NCI-H2171 treated with DMSO at 0.1 percent for 48 hours (cell line): ENCODE data around the gene DENND2A.
"Not testable (repeated sequence)": the region's sequence is repeated elsewhere in the genome, so short reads cannot be mapped to it uniquely, and the experiment has no call there.

Experiments used
- DNase-seq: peaks from one replicate; lab custom pipeline; 2025; lab: John Stamatoyannopoulos, UW

Gene DENND2A

GRCh38 chr7:140544388-140544826 lies 96.2 kb downstream of the DENND2A start:
- DNase-seq, result no peak

GRCh38 chr7:140542228-140542603 lies 98.4 kb downstream of the DENND2A start:
- DNase-seq, result no peak

- peak; percentile 100 for DNase-seq
Measured at GRCh38 chr7:140541513-140542227, 98.9 kb downstream of the DENND2A start.

GRCh38 chr7:140541176-140541512 lies 99.5 kb downstream of the DENND2A start:
- no peak for DNase-seq

DNA sequence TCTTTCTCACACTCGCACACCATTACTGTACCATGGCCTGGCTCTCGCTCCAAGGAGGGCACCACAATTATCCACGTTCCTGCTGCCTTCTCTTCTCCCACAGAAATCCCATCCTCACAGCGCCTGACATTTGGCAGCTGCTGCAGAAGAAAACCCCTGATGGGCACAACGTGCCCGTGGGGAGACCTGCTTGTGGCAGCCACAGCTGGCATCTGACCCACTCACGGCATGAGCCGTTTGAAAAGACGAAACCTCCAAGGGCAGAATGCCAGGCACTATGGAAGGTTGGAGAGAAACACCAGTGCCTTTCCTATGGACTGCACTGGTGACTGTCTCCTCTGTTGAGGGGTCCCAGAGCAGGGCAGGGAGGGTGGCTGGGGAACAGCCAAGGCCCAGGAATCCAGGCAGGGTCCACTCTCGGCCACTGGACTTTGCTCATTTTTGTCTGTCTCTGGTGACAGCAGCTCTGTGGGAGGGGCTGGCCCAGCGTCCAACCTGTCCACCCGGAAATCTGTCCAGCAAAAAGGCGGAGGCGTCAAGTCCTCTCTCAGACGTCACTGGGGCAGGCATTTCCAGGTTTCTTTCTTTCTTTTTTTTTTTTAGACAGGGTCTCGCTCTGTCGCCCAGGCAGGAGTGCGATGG lies 100.4 kb downstream of the DENND2A start:
- DNase-seq, result peak; percentile 14

DNA sequence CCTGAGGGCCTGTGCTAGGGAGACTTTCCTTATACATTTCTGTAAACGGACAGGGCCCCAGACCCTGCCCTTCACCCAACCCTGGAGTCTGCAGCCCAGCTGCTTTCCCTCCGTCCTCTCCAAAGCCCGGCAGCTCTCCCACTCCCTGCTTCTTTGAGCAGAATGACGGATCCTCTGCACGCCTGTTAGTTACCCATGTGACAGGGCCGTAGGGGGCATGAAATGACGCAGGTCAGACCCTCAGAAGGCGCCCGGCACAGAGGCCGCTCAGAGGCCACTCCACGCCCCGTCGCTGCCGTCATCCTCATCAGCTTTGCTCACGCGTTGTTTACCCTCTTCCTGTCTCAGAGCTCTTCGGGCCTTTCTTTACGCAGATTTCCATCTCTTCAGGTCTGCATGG lies 101.2 kb downstream of the DENND2A start:
- DNase-seq, result no peak

DNA sequence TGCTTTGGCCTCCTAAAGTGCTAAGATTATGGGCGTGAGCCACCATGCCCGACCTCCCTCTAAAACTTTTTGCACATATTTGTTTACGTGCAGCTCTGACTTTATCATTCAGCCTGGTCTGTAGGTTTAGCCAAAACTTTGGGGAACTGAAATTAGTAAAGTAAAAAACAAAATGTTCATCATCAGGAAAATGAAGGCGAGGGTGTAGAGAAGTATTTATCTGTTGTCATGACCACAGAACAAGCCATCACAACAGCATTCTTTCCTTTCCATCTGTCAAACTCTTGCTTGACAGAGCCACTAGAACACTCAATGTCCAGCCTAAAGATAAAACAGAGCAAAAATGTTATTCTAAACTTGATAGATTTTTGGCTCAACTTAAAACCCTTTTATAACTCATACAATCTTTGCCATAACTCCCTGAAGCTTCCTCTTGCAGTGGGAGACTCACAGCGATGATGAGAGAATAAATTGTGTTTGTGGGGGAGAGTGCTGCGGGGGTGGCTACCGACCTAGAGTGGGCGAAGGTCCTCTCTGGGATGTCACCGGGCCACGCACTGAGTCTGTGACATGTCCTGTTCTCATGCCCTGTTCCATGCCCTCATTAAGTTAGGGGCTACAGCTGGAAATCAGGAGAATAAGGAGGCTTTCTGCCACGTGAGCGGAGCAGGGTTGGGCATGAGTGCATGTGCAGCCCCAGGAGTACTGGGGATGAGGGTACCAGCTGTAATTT lies 102.7 kb downstream of the DENND2A start:
- DNase-seq, result no peak

- no peak for DNase-seq
Measured at GRCh38 chr7:140534743-140535142, 105.9 kb downstream of the DENND2A start.

GRCh38 chr7:140533394-140533872 lies 107.2 kb downstream of the DENND2A start:
- DNase-seq, result no peak

DNA sequence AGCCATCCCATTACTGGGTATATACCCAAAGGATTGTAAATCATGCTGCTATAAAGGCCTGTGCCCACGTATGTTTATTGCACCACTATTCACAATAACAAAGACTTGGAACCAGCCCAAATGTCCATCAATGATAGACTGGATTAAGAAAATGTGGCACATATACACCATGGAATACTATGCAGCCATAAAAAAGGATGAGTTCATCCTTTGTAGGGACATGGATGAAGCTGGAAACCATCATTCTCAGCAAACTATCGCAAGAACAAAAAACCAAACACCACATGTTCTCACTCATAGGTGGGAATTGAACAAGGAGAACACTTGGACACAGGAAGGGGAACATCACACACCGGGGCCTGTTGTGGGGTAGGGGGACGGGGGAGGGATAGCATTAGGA lies 111.2 kb downstream of the DENND2A start:
- not testable (repeated sequence) for DNase-seq

GRCh38 chr7:140526787-140527664 lies 113.6 kb downstream of the DENND2A start:
- DNase-seq, result no peak

DNA sequence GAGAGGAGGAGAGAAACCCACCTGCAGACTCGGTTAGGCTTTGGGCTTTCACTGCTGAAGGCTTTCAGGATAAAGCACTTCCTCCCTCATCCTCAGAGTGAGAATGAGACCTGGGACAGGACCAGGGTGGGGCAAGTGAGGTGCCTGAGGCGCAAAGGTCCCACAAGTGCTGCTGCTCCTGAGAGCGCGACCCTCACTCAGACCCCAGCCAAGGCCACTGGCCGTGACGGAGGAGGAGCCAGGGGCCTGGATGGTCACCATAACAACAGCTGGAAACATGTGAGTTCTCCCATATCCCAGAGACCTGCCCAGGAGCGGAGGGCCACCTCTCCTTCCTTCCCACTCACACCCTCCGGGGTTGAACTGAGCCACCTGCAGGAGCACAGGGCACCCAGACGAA lies 114.4 kb downstream of the DENND2A start:
- DNase-seq, result no peak

GRCh38 chr7:140525743-140526142 lies 114.9 kb downstream of the DENND2A start:
- DNase-seq, result no peak

DNA sequence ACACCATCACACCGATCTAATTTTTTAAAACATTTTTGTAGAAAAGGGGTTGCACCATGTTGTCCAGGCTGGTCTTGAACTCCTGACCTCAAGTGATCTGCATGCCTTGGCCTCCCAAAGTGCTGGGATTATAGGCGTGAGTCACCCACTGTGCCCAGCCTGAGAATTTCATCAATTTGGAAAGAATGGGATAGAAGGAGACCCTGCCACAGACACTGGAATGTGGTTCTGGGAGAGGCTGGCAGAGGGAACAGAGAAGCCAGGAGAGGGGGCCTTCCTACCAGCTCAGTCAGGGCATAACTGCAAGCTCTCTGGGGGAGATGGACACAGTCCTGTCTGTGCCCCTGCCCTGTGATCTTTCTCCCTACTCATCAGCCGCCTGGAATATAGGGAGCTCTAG lies 119.2 kb downstream of the DENND2A start:
- no peak for DNase-seq

DNA sequence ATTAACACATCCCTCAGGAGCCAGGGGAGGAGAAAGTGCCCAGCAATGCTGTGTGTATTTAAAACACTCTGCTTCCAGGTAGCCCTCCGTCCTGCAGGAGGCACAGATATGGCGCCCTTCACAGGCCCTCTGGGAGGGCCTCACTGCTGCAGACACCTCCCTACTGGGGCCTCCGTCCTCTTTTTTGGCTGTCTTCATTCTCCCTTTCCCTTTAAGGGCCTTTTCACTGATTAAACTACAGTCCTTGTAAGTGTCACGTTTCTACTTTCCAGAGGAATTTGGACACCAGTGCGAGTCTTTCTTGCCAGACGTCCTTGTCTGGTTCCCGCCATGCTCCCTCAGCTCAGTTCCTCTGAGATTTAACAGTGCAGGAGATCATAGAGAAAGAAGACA lies 121.6 kb downstream of the DENND2A start:
- DNase-seq, result no peak

DNA sequence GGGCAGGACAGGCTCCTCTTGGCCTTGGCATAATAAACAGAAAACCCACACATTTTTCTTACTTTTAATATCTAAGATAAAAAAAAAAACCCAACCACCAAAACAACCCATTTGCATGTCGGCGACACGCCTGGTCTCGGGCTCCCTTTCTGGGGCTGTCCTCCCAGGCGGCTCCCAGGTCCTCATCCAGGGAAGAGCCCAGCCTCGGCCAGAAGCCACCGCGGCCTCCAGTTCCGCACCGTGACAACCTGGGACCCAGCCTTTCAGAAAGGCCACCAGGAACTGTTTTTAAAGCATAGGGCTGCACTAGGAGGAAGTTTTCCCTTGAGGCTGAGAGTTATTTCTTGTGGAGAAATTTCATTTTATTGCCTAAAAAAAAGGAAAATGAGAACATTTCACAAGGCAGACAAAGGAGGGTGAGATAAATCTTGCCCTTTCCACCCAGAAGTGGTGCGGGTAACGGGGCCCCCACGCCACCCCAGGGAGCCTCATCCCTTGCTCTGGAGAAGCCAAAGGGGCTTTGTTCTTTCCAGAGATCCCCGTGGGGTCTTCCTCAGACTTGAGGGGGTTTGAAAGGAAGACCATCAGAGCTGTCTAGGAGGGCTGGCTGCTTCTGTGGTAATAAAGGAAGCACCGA lies 122.1 kb downstream of the DENND2A start:
- DNase-seq, result no peak

DNA sequence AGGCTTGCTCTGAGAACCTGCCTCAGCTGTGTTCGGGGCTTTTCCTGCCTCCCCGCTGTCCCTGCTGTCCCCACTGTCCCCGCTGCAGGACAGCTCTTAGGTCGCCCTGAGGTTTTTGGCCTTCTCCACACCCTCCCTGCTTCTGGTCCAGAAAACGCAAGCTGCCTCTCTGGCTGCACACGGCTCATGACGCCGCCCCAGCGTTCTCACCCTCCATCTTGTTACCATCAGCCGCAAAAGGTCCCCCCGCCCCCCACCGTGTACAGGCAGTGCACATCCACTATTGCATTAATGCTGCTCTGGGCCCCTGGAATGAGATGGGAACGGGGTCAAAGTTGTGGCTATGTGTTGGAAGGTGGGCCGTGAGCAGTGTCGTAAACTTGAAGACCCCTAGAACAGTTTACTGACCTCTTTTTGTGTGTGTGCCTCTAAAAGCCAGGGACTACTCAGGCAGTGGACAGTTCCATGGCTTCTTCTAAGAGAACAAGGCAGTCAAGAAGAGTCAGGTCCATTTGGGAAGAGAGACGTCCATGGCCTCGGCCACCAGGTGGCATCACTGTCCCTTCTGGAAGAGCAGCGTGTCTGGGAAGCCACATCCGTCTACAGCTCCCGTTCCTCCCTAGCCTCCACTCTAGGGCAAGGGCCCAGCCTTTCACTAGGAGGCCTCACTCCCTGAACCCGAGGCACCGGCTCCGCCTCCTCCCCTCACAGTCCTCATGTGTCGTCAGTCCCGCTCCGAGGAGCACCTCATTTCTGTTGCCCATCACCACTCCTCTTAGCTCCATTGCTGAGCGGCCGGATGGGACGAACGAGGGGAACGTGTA lies 122.9 kb downstream of the DENND2A start:
- DNase-seq, result peak; percentile 90

DNA sequence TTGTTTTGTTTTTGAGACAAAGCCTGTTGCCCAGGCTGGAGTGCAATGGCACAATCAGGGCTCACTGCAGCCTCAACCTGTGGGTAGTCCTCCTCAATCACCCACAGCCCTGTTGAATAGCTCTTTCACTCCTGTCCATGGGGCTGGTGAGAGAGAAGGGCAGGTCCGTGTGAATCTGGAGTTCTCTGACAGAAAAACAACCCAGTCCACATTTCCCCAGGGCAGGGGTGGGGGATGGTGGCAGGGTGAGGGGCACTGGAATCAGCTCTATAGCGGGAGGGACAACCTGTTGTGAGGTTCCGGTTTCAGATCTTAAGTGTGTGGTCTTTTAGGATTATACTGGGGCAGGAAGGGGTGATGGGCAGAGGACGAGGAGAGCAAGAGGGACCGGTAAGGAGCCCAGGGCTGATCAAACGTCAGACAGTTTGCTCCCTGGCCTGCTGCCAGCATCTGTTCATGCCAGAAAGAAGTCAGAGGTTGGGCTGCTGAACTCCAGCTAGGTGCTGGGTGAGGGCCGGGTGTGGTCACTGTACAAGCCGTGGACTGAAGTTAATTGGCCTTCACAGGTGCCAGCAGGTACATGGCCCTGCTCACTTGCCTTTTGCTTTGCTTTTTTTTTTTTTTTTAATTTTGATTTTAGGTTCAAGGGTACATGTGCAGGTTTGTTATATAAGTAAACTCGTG lies 128.2 kb downstream of the DENND2A start:
- DNase-seq, result peak; percentile 79

GRCh38 chr7:140509789-140510188 lies 130.8 kb downstream of the DENND2A start:
- DNase-seq, result no peak

GRCh38 chr7:140507556-140507955 lies 133.1 kb downstream of the DENND2A start:
- peak; percentile 93 for DNase-seq
